Vagina (tissue), 2 donors: Measurements from ENCODE around the gene OPTC. TPM values are rescaled to one million over a fixed set of nuclear protein-coding genes. Genes with fewer than 3 reads are reported as not detected.
"Not testable (repeated sequence)": the region's sequence is repeated elsewhere in the genome, so short reads cannot be mapped to it uniquely, and the experiment has no call there.

Experiments
- DNase-seq, 2 donors: peaks; one replicate each; pipeline ENCODE4 v3.0.0-alpha.2; 2017; ENCODE audit errors: extremely low spot score in 2 of 2
- H3K27ac ChIP-seq: fragments of 200-600 bp; sonication (generic); one replicate; pipeline ENCODE4 v1.5.1; 2019
- H3K27me3 ChIP-seq: fragments of 200-600 bp; sonication (generic); one replicate; pipeline ENCODE4 v1.5.1; 2019
- H3K36me3 ChIP-seq, 2 donors: fragments of 200-600 bp; sonication (generic); one replicate each; pipeline ENCODE4 v1.5.1; 2017 to 2019
- H3K4me1 ChIP-seq: fragments of 200-600 bp; sonication (generic); one replicate; pipeline ENCODE4 v1.5.1; 2019
- H3K4me3 ChIP-seq, 2 donors: fragments of 200-600 bp; sonication (generic); 1 replicate in 1 of 2; 2 replicates in 1 of 2; pipeline ENCODE4 v1.5.1; 2016 to 2019
- H3K9me3 ChIP-seq: fragments of 200-600 bp; sonication (generic); one replicate; pipeline ENCODE4 v1.5.1; 2019
- CTCF ChIP-seq, 3 experiments: fragments of 450-650 bp in 2 of 3; fragments of 200-600 bp in 1 of 3; sonication (generic) in 1 of 3; IDR thresholded peaks; one replicate each; pipeline ENCODE4 v1.5.1; 2017 to 2019; ENCODE audit warnings: antibody characterized with exemption in 3 of 3, mild to moderate bottlenecking in 2 of 3, moderate library complexity in 2 of 3
- POLR2A ChIP-seq, 2 donors: fragments of 450-650 bp; IDR thresholded peaks; one replicate each; pipeline ENCODE4 v1.6.1; 2017; ENCODE audit warnings: antibody characterized with exemption in 2 of 2, mild to moderate bottlenecking in 2 of 2, moderate library complexity in 2 of 2
- POLR2AphosphoS5 ChIP-seq, 2 donors: sonication (generic); formaldehyde crosslinking; IDR thresholded peaks; one replicate each; pipeline ENCODE4 v1.9.0; 2017; ENCODE audit warnings: antibody characterized with exemption in 2 of 2, mild to moderate bottlenecking in 2 of 2, low read depth in 1 of 2; ENCODE audit not compliant: insufficient read depth in 1 of 2
- intact Hi-C: fragments of 100-400 bp; cut with DNase I; formaldehyde crosslinking; loops from one replicate; pipeline ENCODE4 v1.15.1; 2023
- total RNA-seq: library from RNA; depleted of rRNA; stranded (reverse); fragments of >200 nt; gene quantifications from one replicate; pipeline ENCODE4 v1.2.3, GENCODE V29; 2016

Gene OPTC
- total RNA-seq, 1 donor from 2014 or later = not detected

- H3K27ac ChIP-seq = no peak overlapping the region
- no peaks in the 10 kb centered on the region for H3K27me3 ChIP-seq
- H3K4me1 ChIP-seq = peaks cover 35% of the 10 kb centered on the region
- no peaks in the 10 kb centered on the region for H3K9me3 ChIP-seq
- no peak overlapping the region for H3K4me3 ChIP-seq
- DNase-seq = no peak
- intact Hi-C loops = no loop called here
- H3K36me3 ChIP-seq = no peaks in the 10 kb centered on the region
- TF ChIP-seq POLR2A (IDR thresholded peaks at IDR 0.05) = no peak
- TF ChIP-seq CTCF (IDR thresholded peaks at IDR 0.05) = no peak
- no peak for TF ChIP-seq POLR2AphosphoS5 (IDR thresholded peaks at IDR 0.05; ENCODE audit: insufficient read depth in 1 of 2, low read depth in 1 of 2)
These were observed 23.0 kb downstream of the OPTC start for GRCh38 chr1:203516906-203517305.

GRCh38 chr1:203517426-203518110 is 23.6 kb downstream of the OPTC start:
- intact Hi-C loops = no loop called here
- Histone ChIP-seq H3K27ac (no peak overlapping the region), H3K27me3 (no peaks in the 10 kb centered on the region), H3K36me3 (no peaks in the 10 kb centered on the region), H3K4me1 (peaks cover 28% of the 10 kb centered on the region), H3K4me3 (no peak overlapping the region), H3K9me3 (no peaks in the 10 kb centered on the region)
- no peak for DNase-seq
- TF ChIP-seq POLR2A (IDR thresholded peaks at IDR 0.05) = no peak
- TF ChIP-seq POLR2AphosphoS5 (IDR thresholded peaks at IDR 0.05; ENCODE audit: insufficient read depth in 1 of 2, low read depth in 1 of 2) = no peak
- TF ChIP-seq CTCF (IDR thresholded peaks at IDR 0.05) = no peak

GRCh38 chr1:203518139-203518538 is 24.2 kb downstream of the OPTC start:
- H3K27me3 ChIP-seq, H3K36me3 ChIP-seq, DNase-seq, H3K4me3 ChIP-seq, H3K9me3 ChIP-seq, H3K27ac ChIP-seq, intact Hi-C loops: not testable (repeated sequence)
- peaks cover 23% of the 10 kb centered on the region for H3K4me1 ChIP-seq

GRCh38 chr1:203518541-203518940 is 24.6 kb downstream of the OPTC start:
- no peaks in the 10 kb centered on the region for H3K9me3 ChIP-seq
- H3K4me3 ChIP-seq = no peak overlapping the region
- no peaks in the 10 kb centered on the region for H3K27me3 ChIP-seq
- no peaks in the 10 kb centered on the region for H3K36me3 ChIP-seq
- H3K4me1 ChIP-seq = peaks cover 19% of the 10 kb centered on the region
- intact Hi-C loops = no loop called here
- DNase-seq = no peak
- TF ChIP-seq POLR2AphosphoS5 (IDR thresholded peaks at IDR 0.05; ENCODE audit: insufficient read depth in 1 of 2, low read depth in 1 of 2) (no peak), POLR2A (IDR thresholded peaks at IDR 0.05) (no peak), CTCF (IDR thresholded peaks at IDR 0.05) (no peak)
- no peak overlapping the region for H3K27ac ChIP-seq

GRCh38 chr1:203519053-203519840 is 25.3 kb downstream of the OPTC start:
- DNase-seq = no peak
- Histone ChIP-seq H3K27ac (no peak overlapping the region), H3K4me3 (no peak overlapping the region), H3K27me3 (no peaks in the 10 kb centered on the region), H3K9me3 (no peaks in the 10 kb centered on the region), H3K4me1 (peaks cover 14% of the 10 kb centered on the region), H3K36me3 (no peaks in the 10 kb centered on the region)
- intact Hi-C loops = no loop called here
- TF ChIP-seq POLR2A (IDR thresholded peaks at IDR 0.05) (no peak), CTCF (IDR thresholded peaks at IDR 0.05) (no peak), POLR2AphosphoS5 (IDR thresholded peaks at IDR 0.05; ENCODE audit: insufficient read depth in 1 of 2, low read depth in 1 of 2) (peak in 1 of 2 donors; percentile 48)
